Ascending aorta (tissue), 2 donors: ENCODE measurements around the gene COMMD4. TPM values are rescaled to one million over a fixed set of nuclear protein-coding genes. Genes with fewer than 3 reads are reported as not detected.
A peak's percentile ranks its signal among the peaks of the same experiment; 100 is the strongest.

ENCODE experiments used
- DNase-seq, 2 donors: peaks; one replicate each; pipeline ENCODE4 v3.0.0-alpha.2; 2019; ENCODE audit warnings: low spot score in 2 of 2
- H3K27ac ChIP-seq, 2 donors: fragments of 200-600 bp; sonication (generic); one replicate each; pipeline ENCODE4 v1.5.1; 2016 to 2017; ENCODE audit warnings: mild to moderate bottlenecking in 1 of 2
- H3K27me3 ChIP-seq: fragments of 200-600 bp; sonication (generic); one replicate; pipeline ENCODE4 v1.5.1; 2017
- H3K36me3 ChIP-seq, 2 donors: fragments of 200-600 bp; sonication (generic); one replicate each; pipeline ENCODE4 v1.5.1; 2016
- H3K4me1 ChIP-seq, 2 donors: fragments of 200-600 bp; sonication (generic); one replicate each; pipeline ENCODE4 v1.5.1; 2016 to 2017; ENCODE audit warnings: mild to moderate bottlenecking in 1 of 2
- H3K4me3 ChIP-seq, 2 donors: fragments of 200-600 bp; sonication (generic); one replicate each; pipeline ENCODE4 v1.5.1; 2016 to 2017; ENCODE audit warnings: mild to moderate bottlenecking in 1 of 2
- H3K9me3 ChIP-seq, 2 donors: fragments of 200-600 bp; sonication (generic); one replicate each; pipeline ENCODE4 v1.5.1; 2016
- CTCF ChIP-seq, 3 experiments: fragments of 200-600 bp in 2 of 3; fragments of 450-650 bp in 1 of 3; sonication (generic) in 2 of 3; IDR thresholded peaks; one replicate each; pipeline ENCODE4 v1.5.1; 2016 to 2019; ENCODE audit warnings: antibody characterized with exemption in 3 of 3, mild to moderate bottlenecking in 1 of 3, moderate library complexity in 1 of 3
- intact Hi-C: fragments of 100-400 bp; cut with DNase I; formaldehyde crosslinking; loops from one replicate; pipeline ENCODE4 v1.15.1; 2023
- total RNA-seq: library from RNA; depleted of rRNA; stranded (reverse); fragments of >200 nt; gene quantifications from one replicate; pipeline ENCODE4 v1.1.0, GENCODE V29; 2016

Gene COMMD4
- total RNA-seq, 1 donor from 2014 or later: 54.8 TPM

GRCh38 chr15:75364881-75365280 lies 29.0 kb downstream of the COMMD4 start:
- no peak overlapping the region for H3K27ac ChIP-seq
- H3K27me3 ChIP-seq: no peaks in the 10 kb centered on the region
- intact Hi-C loops: loop anchor here (5.0 to 10.0 kb wide), 3 partner anchors 262 to 437 kb away; partner anchors contain the start of genes PPCDC and SNUPN
- no peaks in the 10 kb centered on the region for H3K9me3 ChIP-seq
- no peak for TF ChIP-seq CTCF (IDR thresholded peaks at IDR 0.05)
- peaks cover 47 to 68% of the 10 kb centered on the region in 2 donors for H3K36me3 ChIP-seq
- no peak for DNase-seq
- no peak overlapping the region for H3K4me3 ChIP-seq
- H3K4me1 ChIP-seq: peaks cover 5 to 8% of the 10 kb centered on the region in 2 donors

GRCh38 chr15:75366163-75366562 lies 30.3 kb downstream of the COMMD4 start:
- intact Hi-C loops: loop anchor here (5.0 to 10.0 kb wide), 3 partner anchors 261 to 436 kb away; partner anchors contain the start of genes PPCDC and SNUPN
- no peaks in the 10 kb centered on the region for H3K27me3 ChIP-seq
- no peaks in the 10 kb centered on the region for H3K9me3 ChIP-seq
- peaks cover 48 to 66% of the 10 kb centered on the region in 2 donors for H3K36me3 ChIP-seq
- H3K27ac ChIP-seq: no peak overlapping the region
- no peak overlapping the region for H3K4me3 ChIP-seq
- TF ChIP-seq CTCF (IDR thresholded peaks at IDR 0.05): no peak
- DNase-seq: no peak
- peaks cover 5 to 8% of the 10 kb centered on the region in 2 donors for H3K4me1 ChIP-seq

- Histone ChIP-seq H3K27ac (peak overlapping the region; percentile 99), H3K4me3 (peak overlapping the region in 1 of 2 donors; percentile 98), H3K4me1 (peaks cover 5 to 8% of the 10 kb centered on the region in 2 donors), H3K36me3 (peaks cover 48 to 66% of the 10 kb centered on the region in 2 donors), H3K27me3 (no peaks in the 10 kb centered on the region), H3K9me3 (no peaks in the 10 kb centered on the region)
- DNase-seq: no peak
- intact Hi-C loops: loop anchor here (5.0 to 10.0 kb wide), 3 partner anchors 260 to 435 kb away; partner anchors contain the start of genes PPCDC and SNUPN
- no peak for TF ChIP-seq CTCF (IDR thresholded peaks at IDR 0.05)
Observed at GRCh38 chr15:75367006-75367405, 31.1 kb downstream of the COMMD4 start.

- Histone ChIP-seq H3K27ac (peak overlapping the region; percentile 99), H3K4me3 (peak overlapping the region; percentile 94 to 98), H3K4me1 (peaks cover 5 to 8% of the 10 kb centered on the region in 2 donors), H3K27me3 (no peaks in the 10 kb centered on the region), H3K9me3 (no peaks in the 10 kb centered on the region), H3K36me3 (peaks cover 46 to 66% of the 10 kb centered on the region in 2 donors)
- TF ChIP-seq CTCF (IDR thresholded peaks at IDR 0.05): no peak
- intact Hi-C loops: loop anchor here (5.0 to 10.0 kb wide), 3 partner anchors 260 to 435 kb away; partner anchors contain the start of genes PPCDC and SNUPN
- no peak for DNase-seq
Observed at GRCh38 chr15:75367406-75367912, 31.6 kb downstream of the COMMD4 start.

- peaks cover 5 to 8% of the 10 kb centered on the region in 2 donors for H3K4me1 ChIP-seq
- peak; percentile 69 to 82 (median 72) for TF ChIP-seq CTCF (IDR thresholded peaks at IDR 0.05)
- H3K36me3 ChIP-seq: peaks cover 43 to 66% of the 10 kb centered on the region in 2 donors
- peak; percentile 73 to 97 for DNase-seq
- peak within 1 kb of the TSS; percentile 94 to 98 for H3K4me3 ChIP-seq
- no peaks in the 10 kb centered on the region for H3K27me3 ChIP-seq
- H3K27ac ChIP-seq: peak within 1 kb of the TSS; percentile 99
- no peaks in the 10 kb centered on the region for H3K9me3 ChIP-seq
- intact Hi-C loops: loop anchor here (1.0 to 10.0 kb wide), 5 partner anchors 20 to 434 kb away; partner anchors contain the start of genes PPCDC and SNUPN
Observed at GRCh38 chr15:75367913-75368688, 32.2 kb downstream of the COMMD4 start, which contains the start of gene MAN2C1. TSS of gene MAN2C1 (minus strand) at chr15:75368607. CDS start at chr15:75368583, 24 bp downstream.
